ENCODE results near the gene C22orf23. TPM values are rescaled to one million over a fixed set of nuclear protein-coding genes. Genes with fewer than 3 reads are reported as not detected.
"Not testable (repeated sequence)": the region's sequence is repeated elsewhere in the genome, so short reads cannot be mapped to it uniquely, and the experiment has no call there.

C22orf23 gene
- total RNA-seq, 2 experiments from 2014 or later = not detected

- no peaks in the 10 kb centered on the region for H3K27me3 Mint-ChIP-seq
- intact Hi-C loops (cut with DNase I, micrococcal nuclease) = no loop called here
- Histone ChIP-seq H3K27ac (ENCODE audit: low read depth in 1 of 2, low read length in 2 of 2) (no peak overlapping the region), H3K27me3 (ENCODE audit: control insufficient read depth in 1 of 2, insufficient read depth in 2 of 2, low read length in 2 of 2) (no peaks in the 10 kb centered on the region), H3K36me3 (ENCODE audit: insufficient read depth, low read length) (peaks cover 16% of the 10 kb centered on the region), H3K4me3 (ENCODE audit: low read length) (no peak overlapping the region), H3K9me3 (ENCODE audit: control insufficient read depth in 1 of 2, insufficient read depth in 1 of 2, low read length in 2 of 2) (no peaks in the 10 kb centered on the region), H3K4me1 (ENCODE audit: insufficient read depth, low read length) (no peaks in the 10 kb centered on the region)
- no peaks in the 10 kb centered on the region for H3K4me1 Mint-ChIP-seq (ENCODE audit: low read depth)
- DNase-seq (no peak), ATAC-seq (ENCODE audit: poor library complexity) (no peak)
- no peak for TF ChIP-seq CTCF (IDR thresholded peaks at IDR 0.05)
- no peak overlapping the region for H3K4me3 Mint-ChIP-seq
- H3K9me3 Mint-ChIP-seq = no peaks in the 10 kb centered on the region
- CTCF ChIA-PET = no interaction called here
- H3K27ac Mint-ChIP-seq = no peak overlapping the region
- peaks cover 10% of the 10 kb centered on the region for H3K36me3 Mint-ChIP-seq (ENCODE audit: low read depth)
- POLR2A ChIA-PET = no interaction called here
These were observed 23.1 kb upstream of the C22orf23 start for GRCh38 chr22:37976547-37976946.

GRCh38 chr22:37976022-37976421 is 22.6 kb upstream of the C22orf23 start:
- H3K27me3 ChIP-seq (ENCODE audit: control insufficient read depth in 1 of 2, insufficient read depth in 2 of 2, low read length in 2 of 2); H3K9me3 ChIP-seq (ENCODE audit: control insufficient read depth in 1 of 2, insufficient read depth in 1 of 2, low read length in 2 of 2); H3K27ac ChIP-seq (ENCODE audit: low read depth in 1 of 2, low read length in 2 of 2); DNase-seq; H3K27ac Mint-ChIP-seq; H3K4me3 ChIP-seq (ENCODE audit: low read length); intact Hi-C loops (cut with DNase I, micrococcal nuclease); H3K4me1 Mint-ChIP-seq (ENCODE audit: low read depth); POLR2A ChIA-PET; H3K4me3 Mint-ChIP-seq; H3K9me3 Mint-ChIP-seq; CTCF ChIA-PET; H3K27me3 Mint-ChIP-seq; H3K4me1 ChIP-seq (ENCODE audit: insufficient read depth, low read length); ATAC-seq (ENCODE audit: poor library complexity): not testable (repeated sequence)
- peaks cover 18% of the 10 kb centered on the region for H3K36me3 ChIP-seq (ENCODE audit: insufficient read depth, low read length)
- H3K36me3 Mint-ChIP-seq (ENCODE audit: low read depth) = peaks cover 11% of the 10 kb centered on the region

DNA sequence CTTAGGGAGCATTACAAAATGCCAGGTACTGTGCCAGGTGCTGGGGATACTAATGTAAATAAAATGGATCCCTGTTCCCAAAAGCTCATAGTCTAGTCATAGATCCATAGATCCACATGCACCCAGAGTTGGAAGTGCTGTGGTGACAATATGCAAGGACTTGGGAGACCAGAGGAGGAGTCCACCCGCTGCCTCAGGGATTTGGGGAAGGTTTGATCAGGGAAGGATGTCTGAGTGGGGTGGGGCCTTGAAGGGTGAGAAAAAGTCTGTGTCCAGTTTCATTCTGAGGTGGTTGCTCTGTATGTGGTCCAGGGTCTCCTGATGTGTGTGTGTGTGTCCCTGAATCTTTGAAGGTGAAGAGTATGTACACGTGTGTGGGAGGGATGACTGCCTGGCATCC is 21.8 kb upstream of the C22orf23 start:
- H3K4me1 Mint-ChIP-seq (ENCODE audit: low read depth) = no peaks in the 10 kb centered on the region
- no peak for DNase-seq
- Histone ChIP-seq H3K27ac (ENCODE audit: low read depth in 1 of 2, low read length in 2 of 2) (no peak overlapping the region), H3K27me3 (ENCODE audit: control insufficient read depth in 1 of 2, insufficient read depth in 2 of 2, low read length in 2 of 2) (no peaks in the 10 kb centered on the region), H3K9me3 (ENCODE audit: control insufficient read depth in 1 of 2, insufficient read depth in 1 of 2, low read length in 2 of 2) (no peaks in the 10 kb centered on the region), H3K4me3 (ENCODE audit: low read length) (no peak overlapping the region), H3K4me1 (ENCODE audit: insufficient read depth, low read length) (no peaks in the 10 kb centered on the region), H3K36me3 (ENCODE audit: insufficient read depth, low read length) (peaks cover 18% of the 10 kb centered on the region)
- intact Hi-C loops (cut with DNase I, micrococcal nuclease) = no loop called here
- H3K27me3 Mint-ChIP-seq = no peaks in the 10 kb centered on the region
- ChIA-PET CTCF (interaction anchor here (0.6 kb wide), 1 partner anchor 187 kb away, joined by 3 read pairs; no protein-coding TSS in a partner anchor), POLR2A (no interaction called here)
- H3K27ac Mint-ChIP-seq = no peak overlapping the region
- peaks cover 16% of the 10 kb centered on the region for H3K36me3 Mint-ChIP-seq (ENCODE audit: low read depth)
- no peak for TF ChIP-seq CTCF (IDR thresholded peaks at IDR 0.05)
- no peaks in the 10 kb centered on the region for H3K9me3 Mint-ChIP-seq
- ATAC-seq (ENCODE audit: poor library complexity) = no peak
- H3K4me3 Mint-ChIP-seq = no peak overlapping the region
